GM12892 (cell line): ENCODE results near the gene ARID5B.

Source experiments
- DNase-seq: peaks from one replicate; pipeline ENCODE4 v3.0.0; 2011; ENCODE audit not compliant: insufficient read length
- FAIRE-seq: peaks from 2 replicates; lab custom pipeline; 2011; peaks lifted over from hg19 to GRCh38; lab: Jason Lieb, UNC
- POLR2A ChIP-seq: IDR thresholded peaks from 2 replicates; pipeline ENCODE4 v1.6.1; 2011; ENCODE audit warnings: low read depth, low read length, control low read depth
- POLR2AphosphoS5 ChIP-seq: IDR thresholded peaks from 2 replicates; pipeline ENCODE4 v1.6.1; 2011; ENCODE audit warnings: low read depth, low read length, control low read depth
- TAF1 ChIP-seq: IDR thresholded peaks from 2 replicates; pipeline ENCODE4 v1.6.1; 2011; ENCODE audit warnings: low read depth, mild to moderate bottlenecking, control low read depth, low read length, borderline replicate concordance

The ARID5B gene

DNA sequence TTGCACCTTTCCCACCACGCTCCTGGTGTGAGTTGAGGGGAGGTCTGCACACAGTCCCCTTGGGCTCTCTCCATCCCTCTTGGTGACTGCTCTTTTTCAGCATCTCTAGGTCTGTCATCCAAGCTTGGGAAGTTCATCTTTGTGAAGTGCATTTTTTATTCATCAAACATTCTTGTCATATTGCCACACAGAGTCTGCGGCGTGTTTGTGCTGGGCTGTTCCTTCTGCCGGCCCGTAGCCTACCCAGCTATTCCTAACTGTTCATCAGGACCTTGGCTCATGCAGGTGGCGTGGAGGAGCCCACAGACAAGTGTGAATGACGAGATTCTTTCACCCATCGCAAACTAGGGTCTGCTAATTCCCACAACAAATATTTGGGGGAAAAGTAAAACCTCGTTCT, 202.4 kb downstream of the ARID5B start:
- FAIRE-seq, result no peak
- TF ChIP-seq POLR2AphosphoS5 (no peak), TAF1 (no peak), POLR2A (no peak)
- DNase-seq, result no peak

DNA sequence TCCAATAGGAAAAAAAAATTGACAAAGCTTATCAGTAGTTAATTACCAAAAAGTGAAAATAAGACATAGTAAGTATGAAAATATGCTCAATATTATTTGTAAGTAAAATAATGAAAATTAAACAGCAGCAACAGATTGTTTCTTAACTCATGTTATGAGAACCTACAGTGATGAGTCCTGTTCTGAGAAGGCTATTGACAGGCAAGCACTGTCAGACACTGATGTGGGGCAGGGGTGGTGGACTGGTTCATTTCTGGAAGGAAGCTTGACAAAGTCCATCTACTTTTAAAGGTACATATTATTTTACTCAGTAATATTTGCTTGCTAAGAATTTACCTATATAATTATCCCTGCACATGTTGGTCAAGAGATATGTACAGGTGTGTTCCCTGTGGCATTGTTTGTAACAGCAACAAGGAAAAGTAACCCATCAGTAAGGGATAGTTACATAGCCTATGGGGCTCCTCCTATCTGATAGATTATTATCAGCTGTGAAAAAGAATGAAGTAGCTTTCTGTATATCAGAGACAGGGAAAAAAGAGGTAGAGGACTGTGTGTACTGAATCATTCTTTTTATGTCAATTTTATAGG, 205.5 kb downstream of the ARID5B start:
- no peak for FAIRE-seq
- DNase-seq, result no peak
- TF ChIP-seq POLR2AphosphoS5, result no peak

DNA sequence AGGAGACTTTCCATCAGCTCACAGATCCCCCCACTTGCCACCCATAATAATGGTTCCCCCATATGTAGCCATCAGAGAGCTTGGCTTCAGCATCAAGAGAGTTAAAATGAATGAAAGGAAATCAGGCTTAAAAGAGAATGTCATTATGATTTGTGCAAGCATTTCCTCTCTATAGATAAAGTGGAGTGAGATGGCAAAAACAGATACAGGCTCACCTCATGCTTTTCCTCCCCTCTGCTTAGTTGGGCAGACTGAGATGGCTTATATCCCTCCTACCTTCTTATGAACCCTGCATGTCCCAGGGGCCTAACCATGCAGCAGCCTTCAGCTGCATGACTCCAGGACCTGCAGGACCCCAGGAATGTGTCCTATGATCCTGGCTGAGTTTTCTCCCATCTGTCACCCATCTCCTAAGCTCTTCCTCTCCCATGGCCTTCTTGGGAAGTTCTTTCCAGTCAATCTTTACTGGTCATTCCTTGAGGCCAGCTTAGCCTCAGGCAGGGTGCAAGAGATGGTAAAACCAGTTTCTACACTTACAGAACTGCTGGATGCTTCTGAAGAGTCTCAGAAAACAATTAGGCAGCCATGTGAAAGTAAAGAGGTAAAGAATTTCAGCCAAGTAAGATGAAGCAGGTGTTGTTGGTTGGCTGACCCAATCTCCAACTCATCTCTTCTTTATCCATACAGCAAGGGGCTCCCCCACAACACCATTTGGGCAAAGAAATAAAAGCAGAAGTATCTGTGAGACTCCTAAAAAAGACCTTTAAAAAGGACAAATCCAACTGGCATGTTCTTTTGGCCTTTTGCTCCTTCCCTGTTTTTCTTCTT, 207.5 kb downstream of the ARID5B start:
- no peak for TF ChIP-seq POLR2AphosphoS5
- no peak for TF ChIP-seq TAF1
- no peak for TF ChIP-seq POLR2A
- DNase-seq (no peak), FAIRE-seq (no peak)

- FAIRE-seq (peak; percentile 76), DNase-seq (no peak)
- TF ChIP-seq TAF1 (no peak), POLR2A (no peak), POLR2AphosphoS5 (no peak)
These were observed 208.2 kb downstream of the ARID5B start for GRCh38 chr10:62109587-62110293.

- no peak for DNase-seq
- TF ChIP-seq POLR2AphosphoS5 (no peak), POLR2A (no peak), TAF1 (no peak)
- no peak for FAIRE-seq
These were observed 210.8 kb downstream of the ARID5B start for GRCh38 chr10:62112300-62112699.

DNA sequence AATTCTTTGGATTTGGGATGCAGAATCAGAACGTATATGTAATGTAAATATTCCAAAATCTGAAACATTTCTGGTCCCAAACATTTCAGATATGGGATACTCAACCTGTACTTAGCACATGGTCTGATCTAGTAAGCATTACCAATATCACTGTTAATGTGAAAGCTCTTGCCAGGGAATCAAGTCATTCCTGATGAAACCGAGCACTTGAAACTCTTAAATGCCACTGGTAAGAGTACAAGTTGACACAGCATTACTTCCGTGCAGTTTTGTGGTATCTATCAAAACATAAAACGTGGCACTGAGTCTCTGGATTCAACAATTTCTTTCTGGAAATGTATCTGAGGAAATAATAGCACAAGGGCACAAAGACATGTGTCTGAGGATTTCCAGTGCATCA, 211.5 kb downstream of the ARID5B start:
- TF ChIP-seq POLR2A (no peak), POLR2AphosphoS5 (no peak), TAF1 (no peak)
- FAIRE-seq (no peak), DNase-seq (no peak)

DNA sequence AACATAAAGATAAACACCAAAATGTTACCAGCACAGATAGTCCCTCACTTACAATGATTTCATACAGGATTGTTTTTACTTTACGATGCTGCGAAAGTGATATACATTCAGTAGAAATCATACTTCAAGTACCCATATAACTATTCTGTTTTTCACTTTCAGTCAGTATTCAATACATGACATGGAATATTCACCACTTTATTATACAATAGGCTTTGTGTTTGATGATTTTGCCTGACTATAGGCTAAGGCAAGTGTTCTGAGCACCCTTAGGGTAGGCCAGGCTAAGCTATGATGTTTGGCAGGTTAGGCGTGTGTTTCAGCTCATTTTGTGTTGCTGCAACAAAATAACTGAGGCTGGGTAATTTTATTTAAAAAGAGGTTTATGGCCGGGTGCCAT, 212.2 kb downstream of the ARID5B start:
- no peak for FAIRE-seq
- TF ChIP-seq TAF1 (no peak), POLR2AphosphoS5 (no peak), POLR2A (no peak)
- DNase-seq, result no peak

DNA sequence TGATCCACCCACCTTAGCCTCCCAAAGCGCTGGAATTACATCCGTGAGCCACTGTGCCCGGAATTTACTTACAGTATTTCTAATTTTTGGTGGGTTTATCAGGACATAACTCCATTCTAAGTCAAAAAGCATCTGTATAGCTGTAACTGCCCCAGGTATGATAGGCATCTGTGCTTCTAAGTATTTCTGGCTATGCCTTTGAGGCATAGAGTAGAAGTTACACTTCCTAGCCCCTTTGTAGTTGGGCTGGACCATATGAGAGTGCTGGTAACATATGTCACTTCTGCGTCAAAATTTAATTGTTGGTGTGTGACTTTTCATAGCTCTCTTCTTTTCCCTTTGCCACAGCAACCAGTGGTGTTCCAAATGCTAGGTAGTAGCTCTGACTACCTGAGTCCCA, 213.8 kb downstream of the ARID5B start:
- FAIRE-seq (no peak), DNase-seq (no peak)
- TF ChIP-seq TAF1 (no peak), POLR2AphosphoS5 (no peak), POLR2A (no peak)

- no peak for DNase-seq
- no peak for FAIRE-seq
- TF ChIP-seq TAF1 (no peak), POLR2AphosphoS5 (no peak), POLR2A (no peak)
These were observed 214.3 kb downstream of the ARID5B start for GRCh38 chr10:62115842-62116241.

DNA sequence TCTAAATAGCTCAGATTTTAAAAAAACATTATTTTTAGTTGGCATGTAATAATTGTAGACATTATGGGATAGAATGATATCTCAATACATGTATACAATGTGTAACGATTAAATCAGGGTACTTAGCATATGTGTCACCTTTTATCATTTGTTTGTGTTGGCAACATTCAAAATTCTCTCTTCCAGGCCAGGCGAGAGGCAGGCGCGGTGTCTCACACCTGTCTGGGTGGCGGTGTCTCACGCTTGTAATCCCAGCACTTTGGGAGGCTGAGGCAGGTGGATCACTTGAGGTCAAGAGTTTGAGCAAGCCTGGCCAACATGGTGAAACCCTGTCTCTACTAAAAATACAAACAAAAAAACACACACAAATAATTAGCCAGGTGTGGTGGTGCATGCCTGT, 215.4 kb downstream of the ARID5B start:
- TF ChIP-seq POLR2AphosphoS5 (no peak), POLR2A (no peak), TAF1 (no peak)
- DNase-seq (no peak), FAIRE-seq (no peak)

DNA sequence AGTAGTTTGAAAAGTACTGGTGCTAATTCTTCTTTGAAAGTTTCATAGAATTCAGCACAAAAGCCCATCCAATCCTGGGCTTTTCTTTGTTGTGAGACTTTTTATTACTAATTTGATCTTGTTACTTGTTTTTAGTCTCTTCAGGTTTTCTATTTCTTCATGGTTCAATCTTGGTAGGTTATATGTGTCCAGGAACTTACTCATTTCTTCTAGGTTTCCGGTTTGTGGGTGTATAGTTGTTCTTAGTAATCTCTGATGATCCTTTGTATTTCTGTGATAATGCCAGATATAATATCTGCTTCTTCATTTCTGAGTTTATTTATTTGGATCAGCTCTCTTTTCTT, 219.7 kb downstream of the ARID5B start:
- TF ChIP-seq POLR2A (no peak), POLR2AphosphoS5 (no peak), TAF1 (no peak)
- FAIRE-seq, result no peak
- no peak for DNase-seq
